ENCODE results near the gene HNRNPAB. TPM values are rescaled to one million over a fixed set of nuclear protein-coding genes. Genes with fewer than 3 reads are reported as not detected.

HNRNPAB gene
- polyA plus RNA-seq, 1 experiment: 102 TPM

DNA sequence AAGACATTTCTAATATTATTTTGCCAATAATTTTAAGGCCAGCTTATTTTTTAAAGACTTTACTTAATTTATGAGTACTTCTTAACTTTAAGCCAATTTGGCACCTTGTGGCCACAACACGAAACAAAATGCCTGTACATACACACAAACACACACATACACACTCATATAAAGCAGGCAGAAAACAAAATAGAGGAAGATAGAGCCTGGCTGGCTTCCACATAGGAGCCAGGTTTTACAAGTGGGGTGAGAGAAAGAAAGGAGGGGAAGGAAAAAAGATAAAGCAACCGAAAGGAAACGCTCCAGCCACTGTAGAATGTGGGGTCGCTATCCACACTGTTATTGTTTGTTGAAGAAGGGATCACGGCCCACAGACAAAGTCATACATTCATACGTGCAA is 27.5 kb upstream of the HNRNPAB start:
- ChIA-PET CTCF (no interaction called here), POLR2A (no interaction called here)
- no peaks in the 10 kb centered on the region for H3K27me3 ChIP-seq (ENCODE audit: control insufficient read depth, insufficient read depth, low read length)
- H3K9me3 ChIP-seq (ENCODE audit: control insufficient read depth, insufficient read depth, low read length): no peaks in the 10 kb centered on the region; the same call in 1 of the 2 replicates
- H3K27ac ChIP-seq (ENCODE audit: low read depth, low read length): no peak overlapping the region
- DNase-seq (ENCODE audit: low read depth, low spot score): no peak
- H3K4me3 ChIP-seq (ENCODE audit: low read depth, low read length): no peak overlapping the region
- TF ChIP-seq CTCF (IDR thresholded peaks at IDR 0.05; ENCODE audit: low read depth, low read length): no peak

- CTCF ChIA-PET: interaction anchor here (0.9 kb wide), 1 partner anchor 9 kb away, joined by 3 read pairs; no protein-coding TSS in a partner anchor
- no peaks in the 10 kb centered on the region; the same call in 1 of the 2 replicates for H3K9me3 ChIP-seq (ENCODE audit: control insufficient read depth, insufficient read depth, low read length)
- POLR2A ChIA-PET: no interaction called here
- no peaks in the 10 kb centered on the region for H3K27me3 ChIP-seq (ENCODE audit: control insufficient read depth, insufficient read depth, low read length)
- H3K27ac ChIP-seq (ENCODE audit: low read depth, low read length): no peak overlapping the region
- DNase-seq (ENCODE audit: low read depth, low spot score): no peak
- TF ChIP-seq CTCF (IDR thresholded peaks at IDR 0.05; ENCODE audit: low read depth, low read length): no peak
- H3K4me3 ChIP-seq (ENCODE audit: low read depth, low read length): no peak overlapping the region
These were observed 26.8 kb upstream of the HNRNPAB start for GRCh38 chr5:178177569-178177968.

DNA sequence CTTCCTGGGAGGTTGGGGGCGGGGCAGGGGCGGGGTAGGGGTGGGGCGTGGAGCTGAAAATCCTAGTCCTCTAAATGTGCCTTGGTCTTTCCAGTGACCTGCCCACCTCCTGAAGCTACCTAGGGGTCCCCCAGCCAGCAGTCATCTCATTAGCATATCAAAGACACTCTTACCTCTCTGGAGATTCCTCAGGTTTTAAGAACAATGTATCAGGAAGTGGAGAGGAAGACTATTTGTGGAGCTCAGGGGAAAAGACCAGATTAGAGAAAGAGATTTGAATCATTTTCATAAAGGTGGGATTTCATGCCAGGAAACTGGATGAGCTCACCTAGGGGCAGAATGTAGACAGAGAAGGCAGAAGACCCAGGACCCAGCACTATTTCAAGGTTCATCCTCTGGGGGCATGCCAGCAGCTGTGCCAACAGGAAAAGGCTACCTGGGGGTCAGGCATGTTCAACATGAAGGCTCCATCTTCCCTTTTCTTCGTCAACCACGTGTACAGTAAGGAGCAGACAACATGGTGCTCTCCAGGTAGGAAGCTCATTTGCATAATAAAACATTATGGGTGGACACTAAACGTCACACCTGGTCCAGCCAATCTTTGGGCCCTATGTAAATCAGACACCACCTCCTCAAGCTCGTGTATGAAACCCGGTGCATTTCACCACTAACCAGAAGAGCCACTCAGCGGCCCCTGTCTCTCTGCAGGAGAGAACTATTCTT is 24.0 kb upstream of the HNRNPAB start:
- no peak for DNase-seq (ENCODE audit: low read depth, low spot score)
- POLR2A ChIA-PET: no interaction called here
- no peak for TF ChIP-seq CTCF (IDR thresholded peaks at IDR 0.05; ENCODE audit: low read depth, low read length)
- Histone ChIP-seq H3K27ac (ENCODE audit: low read depth, low read length) (no peak overlapping the region), H3K27me3 (ENCODE audit: control insufficient read depth, insufficient read depth, low read length) (no peaks in the 10 kb centered on the region), H3K9me3 (ENCODE audit: control insufficient read depth, insufficient read depth, low read length) (no peaks in the 10 kb centered on the region; the same call in 1 of the 2 replicates), H3K4me3 (ENCODE audit: low read depth, low read length) (no peak overlapping the region)
- CTCF ChIA-PET: interaction anchor here (0.9 kb wide), 1 partner anchor 118 kb away, joined by 4 read pairs; no protein-coding TSS in a partner anchor

DNA sequence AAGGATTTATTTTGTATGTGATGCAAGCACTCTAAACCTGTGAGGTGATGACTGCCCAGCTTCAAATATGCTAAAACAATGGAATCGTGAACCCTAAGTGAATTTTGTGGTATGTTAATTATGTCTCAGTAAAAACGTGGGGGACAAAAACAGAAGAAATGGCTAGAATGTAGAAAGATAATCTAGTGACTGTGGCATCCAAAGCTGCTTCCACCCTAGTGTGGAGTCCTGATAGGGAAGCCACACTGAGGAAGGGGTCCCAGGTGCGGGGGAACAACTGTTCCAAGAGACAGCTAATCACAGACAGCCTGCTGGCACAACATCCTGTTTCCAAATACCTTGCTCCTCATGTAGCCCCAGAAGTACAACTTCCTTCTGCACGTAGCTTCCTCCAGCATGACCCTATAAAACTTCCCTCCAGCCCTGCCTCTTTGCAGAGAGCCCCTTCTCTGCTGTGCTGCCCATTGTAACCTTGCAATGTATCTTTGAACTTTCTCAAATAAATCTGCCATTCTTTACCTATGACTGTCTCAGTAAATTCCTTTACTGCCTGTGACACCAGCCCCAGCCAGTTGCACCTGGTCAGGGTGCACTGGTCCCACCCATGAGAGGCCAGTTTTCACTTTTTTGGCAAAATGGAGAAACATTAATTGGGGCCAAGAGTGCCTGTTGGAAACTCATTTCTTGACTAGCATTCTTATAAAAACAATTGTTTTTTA is 22.0 kb upstream of the HNRNPAB start:
- ChIA-PET POLR2A (no interaction called here), CTCF (no interaction called here)
- no peak for TF ChIP-seq CTCF (IDR thresholded peaks at IDR 0.05; ENCODE audit: low read depth, low read length)
- Histone ChIP-seq H3K9me3 (ENCODE audit: control insufficient read depth, insufficient read depth, low read length) (no peaks in the 10 kb centered on the region; the same call in 1 of the 2 replicates), H3K4me3 (ENCODE audit: low read depth, low read length) (no peak overlapping the region), H3K27me3 (ENCODE audit: control insufficient read depth, insufficient read depth, low read length) (no peaks in the 10 kb centered on the region), H3K27ac (ENCODE audit: low read depth, low read length) (no peak overlapping the region)
- no peak for DNase-seq (ENCODE audit: low read depth, low spot score)

DNA sequence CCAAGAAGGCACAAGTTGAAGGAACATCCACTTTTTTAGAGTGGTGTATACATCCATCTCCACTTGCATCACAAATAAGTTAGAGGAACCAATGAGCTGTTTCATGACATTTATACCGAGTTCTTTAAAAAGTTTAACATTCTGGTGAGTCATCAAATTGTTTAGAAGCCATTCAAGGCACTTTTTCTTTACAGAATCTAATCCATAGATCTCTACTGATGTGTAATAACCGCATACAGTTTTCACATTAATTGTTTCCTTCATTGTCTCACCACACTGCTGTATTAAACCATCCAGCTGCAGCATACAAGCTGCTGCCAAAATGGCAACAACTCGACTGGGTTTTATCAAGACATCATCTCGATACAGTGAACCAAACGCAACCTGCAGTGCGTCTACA is 17.9 kb upstream of the HNRNPAB start:
- Histone ChIP-seq H3K4me3 (ENCODE audit: low read depth, low read length) (no peak overlapping the region), H3K27me3 (ENCODE audit: control insufficient read depth, insufficient read depth, low read length) (no peaks in the 10 kb centered on the region), H3K27ac (ENCODE audit: low read depth, low read length) (no peak overlapping the region), H3K9me3 (ENCODE audit: control insufficient read depth, insufficient read depth, low read length) (no peaks in the 10 kb centered on the region)
- no peak for TF ChIP-seq CTCF (IDR thresholded peaks at IDR 0.05; ENCODE audit: low read depth, low read length)
- ChIA-PET POLR2A (interaction anchor here (0.8 to 1.2 kb wide), 2 partner anchors 18 to 109 kb away, joined by 3 to 9 read pairs; partner anchors contain the start of gene HNRNPAB), CTCF (interaction anchor here (1.0 kb wide), 2 partner anchors 9 to 111 kb away, joined by 3 read pairs; no protein-coding TSS in a partner anchor)
- peak; percentile 26 for DNase-seq (ENCODE audit: low read depth, low spot score)

All from AG04450 (cell line).